Jurkat, Clone E6-1 (cell line): ENCODE results near the gene TFDP1.
A peak's percentile ranks its signal among the peaks of the same experiment; 100 is the strongest.

ENCODE experiments used
- DNase-seq: peaks from one replicate; pipeline ENCODE4 v3.0.0-alpha.2; 2011; ENCODE audit warnings: low read depth, low spot score
- H3K4me3 ChIP-seq: 2 replicates; pipeline ENCODE4 v1.5.1; 2011; ENCODE audit warnings: mild to moderate bottlenecking, low read length, control low read depth, moderate library complexity

TFDP1 gene

DNA sequence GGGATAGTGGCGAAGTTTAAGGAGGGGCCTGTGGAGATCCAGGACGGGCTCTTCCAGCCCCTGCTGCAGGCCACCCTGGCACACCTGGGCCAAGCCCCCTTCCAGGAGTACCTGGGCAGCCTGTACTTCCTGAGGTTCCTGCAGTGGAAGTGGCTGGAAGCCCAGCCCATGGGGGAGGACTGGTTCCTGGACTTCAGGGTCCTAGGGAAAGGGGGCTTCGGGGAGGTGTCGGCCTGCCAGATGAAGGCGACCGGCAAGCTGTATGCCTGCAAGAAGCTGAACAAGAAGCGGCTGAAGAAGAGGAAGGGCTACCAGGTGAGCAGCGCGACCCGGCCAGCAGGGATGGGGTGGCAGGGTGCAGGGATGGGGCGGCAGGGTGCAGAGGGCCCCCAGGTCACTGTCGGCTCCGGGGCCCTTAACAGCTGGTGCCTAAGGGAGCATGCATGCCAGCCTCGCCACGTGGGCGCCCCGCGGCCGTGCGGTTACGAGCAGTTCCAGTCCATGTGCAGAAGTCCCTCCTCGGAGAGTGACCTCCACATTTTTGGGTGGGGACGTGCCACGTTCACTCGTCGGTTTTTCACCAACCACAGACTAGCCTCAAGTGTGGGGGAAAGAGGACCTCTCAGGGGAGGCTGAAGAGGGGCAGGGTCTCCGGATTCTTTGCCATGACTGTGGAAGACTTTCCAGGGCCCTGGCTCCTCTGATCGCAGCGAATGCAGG is 83.4 kb downstream of the TFDP1 start:
- no peak for DNase-seq
- no peak overlapping the region for H3K4me3 ChIP-seq

DNA sequence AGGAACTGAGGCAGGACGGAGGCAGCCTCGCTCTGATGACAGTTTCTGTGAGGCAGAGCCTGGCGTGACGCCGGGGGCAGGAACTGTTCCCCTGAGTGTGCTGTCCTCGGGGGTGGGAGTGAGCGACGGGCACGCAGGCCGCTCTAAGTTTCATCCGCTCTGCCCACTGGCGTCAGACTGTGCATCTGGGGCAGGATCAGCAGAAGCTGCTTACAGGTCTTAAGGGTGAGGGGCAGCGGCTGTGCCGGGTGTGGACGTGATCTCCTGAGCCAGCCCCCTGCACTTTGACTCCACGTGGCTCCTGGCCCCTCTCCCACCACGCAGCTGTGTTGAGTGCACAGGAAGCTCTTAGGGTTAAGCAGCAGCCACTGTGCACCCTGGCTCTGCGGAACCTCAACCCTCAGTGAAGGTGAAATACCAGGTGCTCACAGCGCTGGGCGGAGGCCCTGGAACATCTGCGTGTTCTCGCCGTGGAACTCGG is 84.0 kb downstream of the TFDP1 start:
- peak; percentile 33 for DNase-seq
- no peak overlapping the region for H3K4me3 ChIP-seq

DNA sequence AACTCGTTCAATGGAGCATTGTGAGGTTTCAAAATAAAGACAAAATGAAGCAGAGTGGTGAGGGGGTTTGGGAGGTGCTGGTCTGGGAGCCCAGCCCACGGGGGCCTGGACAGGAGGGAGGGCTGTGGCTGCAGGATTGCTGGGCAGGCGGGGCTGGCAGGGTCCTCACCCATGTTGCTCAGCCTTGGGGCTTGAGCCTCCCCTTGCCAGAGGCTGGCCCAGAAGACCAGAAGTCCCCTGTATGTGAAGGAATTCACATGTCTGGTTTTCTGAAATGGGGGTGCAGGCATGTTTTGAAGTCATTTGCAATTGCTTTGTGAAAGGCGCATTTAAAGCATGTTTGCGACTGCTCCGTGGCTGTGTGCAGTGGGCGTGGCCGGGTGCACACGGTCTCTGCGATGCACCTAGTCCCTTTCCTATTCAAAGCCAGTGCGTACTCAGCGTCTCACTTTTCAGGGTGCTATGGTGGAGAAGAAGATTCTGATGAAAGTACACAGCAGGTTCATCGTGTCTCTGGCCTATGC is 84.7 kb downstream of the TFDP1 start:
- DNase-seq: no peak
- no peak overlapping the region for H3K4me3 ChIP-seq

DNA sequence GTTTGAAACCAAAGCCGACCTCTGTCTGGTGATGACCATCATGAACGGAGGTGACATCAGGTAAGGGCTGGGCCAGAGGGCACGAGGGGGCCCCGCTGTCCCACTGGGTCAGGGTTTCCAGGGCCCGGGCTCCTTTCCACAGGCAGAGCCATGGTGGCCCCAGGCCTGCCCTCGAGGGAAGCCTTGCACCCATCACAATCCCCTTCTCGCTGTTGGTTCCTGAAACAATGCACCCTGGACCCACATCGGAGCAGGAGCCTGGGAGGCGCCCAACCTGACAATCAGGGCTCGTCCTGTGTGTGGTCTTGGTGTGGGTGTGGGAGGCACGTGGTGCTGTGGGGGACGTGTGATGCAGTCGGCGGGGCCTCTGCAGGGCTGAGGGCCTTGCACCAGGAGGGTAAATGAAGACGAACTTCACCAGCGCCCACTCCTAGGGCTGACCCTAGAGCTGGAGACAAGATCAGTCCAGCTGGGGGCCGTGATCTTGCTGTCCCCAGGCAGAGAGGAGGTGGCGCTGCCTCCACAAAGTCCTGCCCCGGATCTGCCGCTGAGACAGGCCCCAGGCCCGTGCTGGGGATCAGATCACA is 85.3 kb downstream of the TFDP1 start:
- no peak for DNase-seq
- no peak overlapping the region for H3K4me3 ChIP-seq

DNA sequence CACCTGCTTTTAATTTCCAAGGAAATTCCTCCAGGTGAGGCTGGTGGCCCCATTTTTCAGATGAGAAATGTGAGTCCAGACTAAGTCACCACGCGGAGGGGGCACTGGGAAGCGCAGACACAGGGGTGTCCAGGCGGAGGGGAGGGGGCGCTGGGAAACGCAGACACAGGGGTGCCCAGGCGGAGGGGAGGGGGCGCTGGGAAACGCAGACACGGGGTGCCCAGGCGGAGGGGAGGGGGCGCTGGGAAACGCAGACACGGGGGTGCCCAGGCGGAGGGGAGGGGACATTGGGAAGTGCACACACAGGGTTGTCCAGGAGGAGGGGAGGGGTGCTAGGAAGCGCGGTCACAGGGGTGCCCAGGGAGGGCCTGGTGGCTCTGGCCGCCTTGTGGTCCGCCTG is 86.0 kb downstream of the TFDP1 start:
- no peak overlapping the region for H3K4me3 ChIP-seq
- no peak for DNase-seq

DNA sequence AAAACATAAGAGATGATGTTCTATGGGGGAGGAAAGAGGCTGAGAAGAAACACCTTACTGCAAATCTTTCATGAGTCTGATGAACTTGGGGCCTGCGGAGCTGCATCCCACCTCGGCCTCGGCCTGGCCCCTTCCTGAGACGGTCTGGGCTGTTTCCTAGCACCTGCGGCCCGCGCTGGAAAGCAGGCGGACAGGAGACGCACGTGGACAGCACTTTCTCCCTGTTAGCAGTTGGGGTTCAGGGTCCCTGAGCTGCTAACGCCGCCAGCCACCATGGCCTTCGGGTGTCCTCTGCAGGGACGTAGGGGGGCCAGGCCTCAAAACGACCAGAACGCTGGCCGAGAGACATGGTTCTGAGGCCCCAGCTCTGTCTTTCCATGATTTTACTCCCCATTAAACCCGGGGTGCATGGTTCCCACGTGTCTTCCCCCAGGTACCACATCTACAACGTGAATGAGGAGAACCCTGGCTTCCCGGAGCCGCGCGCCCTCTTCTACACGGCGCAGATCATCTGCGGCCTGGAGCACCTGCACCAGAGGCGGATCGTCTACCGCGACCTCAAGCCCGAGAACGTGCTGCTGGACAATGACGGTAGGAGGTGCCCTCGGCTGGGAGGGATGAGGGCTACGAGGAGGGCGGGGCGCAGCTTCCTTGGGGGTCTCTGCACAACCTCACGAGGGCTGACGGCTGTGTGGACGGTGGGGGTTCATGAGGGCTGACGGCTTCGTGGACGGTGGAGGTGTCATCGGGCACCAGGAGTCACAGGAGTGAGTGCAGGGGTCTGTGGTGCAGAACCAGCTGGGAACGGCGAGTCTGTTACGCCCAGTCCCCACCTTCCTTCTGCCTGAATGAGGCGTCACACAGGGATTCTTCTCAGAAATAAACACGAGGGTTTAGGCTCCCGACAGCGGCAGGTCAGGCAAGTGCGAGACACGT is 86.8 kb downstream of the TFDP1 start:
- DNase-seq: no peak
- H3K4me3 ChIP-seq: no peak overlapping the region

DNA sequence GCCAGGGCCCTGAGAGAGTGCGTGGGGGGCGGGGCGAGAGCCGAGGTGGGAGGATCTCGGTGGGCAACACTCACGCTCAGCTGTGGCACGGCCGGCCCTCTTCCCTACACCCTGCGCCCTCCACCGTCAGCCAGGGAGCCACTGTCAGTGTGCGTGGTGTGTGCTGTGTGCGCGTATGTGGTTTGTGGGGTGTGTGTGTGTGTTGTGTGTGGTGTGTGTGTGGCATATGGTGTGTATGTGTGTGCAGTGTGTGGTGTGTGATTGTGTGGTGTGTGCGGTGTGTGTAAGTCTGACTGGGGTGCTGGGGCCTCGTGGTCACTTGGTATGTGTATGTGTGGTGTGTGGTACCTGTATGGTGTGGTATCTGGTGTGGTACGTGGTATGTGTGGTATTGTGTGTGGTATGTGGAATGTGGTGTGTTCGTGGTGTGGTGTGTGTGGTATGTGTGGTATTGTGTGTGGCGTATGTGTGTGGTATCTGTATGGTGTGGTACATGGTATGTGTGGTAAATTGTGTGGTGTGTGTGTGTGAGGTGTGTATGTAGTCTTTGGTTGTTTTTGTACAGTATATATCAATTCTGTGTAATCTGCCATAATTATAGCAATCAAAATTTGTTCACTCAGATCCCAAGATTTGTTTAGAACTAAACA is 87.6 kb downstream of the TFDP1 start:
- no peak for DNase-seq

More for the DNA sequence above, 87.6 kb downstream of the TFDP1 start:
- no peak overlapping the region for H3K4me3 ChIP-seq
